Left lung (tissue), 10 donors: ENCODE measurements around the gene TMEM161B. TPM values are rescaled to one million over a fixed set of nuclear protein-coding genes. Genes with fewer than 3 reads are reported as not detected.

Experiments used
- ATAC-seq: fragments of 200-7000 bp; cut with Tn5 transposase; one replicate; pipeline ENCODE4 v1.9.1; 2020; ENCODE audit warnings: moderate library complexity
- DNase-seq, 4 donors: peaks; one replicate each; pipeline ENCODE4 v3.0.0-alpha.2; 2013 to 2020
- H3K27ac ChIP-seq, 2 donors: fragments of 200-600 bp; sonication (generic) in 1 of 2; one replicate each; pipeline versions ENCODE4 v1.5.0 to v1.8.0; 2020 to 2021
- H3K27me3 ChIP-seq, 2 donors: fragments of 200-600 bp; sonication (generic) in 1 of 2; one replicate each; pipeline versions ENCODE4 v1.5.0 to v1.8.0; 2020 to 2021
- H3K36me3 ChIP-seq, 2 donors: fragments of 200-600 bp; sonication (generic) in 1 of 2; one replicate each; pipeline versions ENCODE4 v1.5.0 to v1.8.0; 2020 to 2021
- H3K4me1 ChIP-seq, 2 donors: fragments of 200-600 bp; one replicate each; pipeline ENCODE4 v1.8.0; 2021
- H3K4me3 ChIP-seq, 2 donors: fragments of 200-600 bp; sonication (generic) in 1 of 2; one replicate each; pipeline versions ENCODE4 v1.5.0 to v1.8.0; 2020 to 2021; ENCODE audit warnings: mild to moderate bottlenecking in 1 of 2
- H3K9me3 ChIP-seq, 2 donors: fragments of 200-600 bp; sonication (generic) in 1 of 2; one replicate each; pipeline versions ENCODE4 v1.5.0 to v1.8.0; 2020 to 2021
- intact Hi-C, 2 donors: fragments of 100-400 bp; cut with DNase I; formaldehyde crosslinking; loops; one replicate each; pipeline versions ENCODE4 v1.11.2 to v1.14.2; 2022
- polyA plus RNA-seq, 6 donors: library from polyadenylated mRNA; unstranded; fragments of 120-200 nt; gene quantifications; one replicate each; pipeline ENCODE4 v1.2.1, GENCODE V29; 2013; ENCODE audit not compliant: insufficient read length in 6 of 6
- total RNA-seq, 2 donors: library from RNA; stranded (reverse); fragmentation: NEBNext Ultra II Directional; extraction: Animal tissue kit (Norgen Biotek cat#: 25700); gene quantifications; one replicate each; pipeline ENCODE4 v1.2.1, GENCODE V29; 2021
- TF ChIP-seq, protein P1 (sequence below), 2 donors: fragments of 200-600 bp; sonication (generic) in 1 of 2; IDR thresholded peaks; one replicate each; pipeline versions ENCODE4 v1.5.0 to v1.8.0; 2021; ENCODE audit warnings: antibody characterized with exemption in 2 of 2
- donor health status: DM: no; HTN: yes; CAD: no.
- donor health status: DM: no; HTN: no; CAD: no.

The TMEM161B gene
- total and polyA plus RNA-seq, 8 donors, result 13.6 to 37.1 (median 27.4) TPM

DNA sequence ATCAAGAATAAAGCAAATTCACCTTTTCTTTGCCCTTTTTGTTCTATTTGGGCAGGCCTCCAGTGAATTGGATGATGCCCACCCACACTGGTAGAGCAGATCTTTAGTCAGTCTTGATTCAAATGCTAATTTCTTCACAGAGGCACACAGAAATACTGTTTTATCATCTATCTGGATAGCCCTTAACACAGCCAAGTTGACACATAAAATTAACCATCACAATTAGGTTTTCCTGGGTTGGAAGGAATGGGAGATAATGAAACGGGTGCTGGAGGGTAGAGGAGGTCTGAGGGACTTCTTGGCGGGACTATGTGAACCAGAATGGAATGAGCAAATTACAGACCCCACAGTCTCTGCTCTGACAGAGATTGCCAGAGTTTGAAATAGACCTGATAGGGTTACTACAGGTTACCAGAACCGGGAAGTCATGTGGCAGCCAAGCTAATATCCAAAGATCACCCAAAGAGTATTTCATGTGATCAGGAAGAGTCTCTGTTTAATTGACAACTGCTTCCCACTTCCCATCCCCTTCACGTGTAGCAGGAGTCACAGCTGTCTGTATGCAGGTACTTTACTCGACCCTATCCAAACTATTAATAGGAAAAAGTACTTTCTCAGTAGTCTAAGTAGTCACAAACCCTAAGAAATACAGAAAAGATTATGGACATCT, 20.0 kb upstream of the TMEM161B start:
- H3K9me3 ChIP-seq, result no peaks in the 10 kb centered on the region
- H3K4me3 ChIP-seq, result no peak overlapping the region
- TF ChIP-seq, protein P1, sequence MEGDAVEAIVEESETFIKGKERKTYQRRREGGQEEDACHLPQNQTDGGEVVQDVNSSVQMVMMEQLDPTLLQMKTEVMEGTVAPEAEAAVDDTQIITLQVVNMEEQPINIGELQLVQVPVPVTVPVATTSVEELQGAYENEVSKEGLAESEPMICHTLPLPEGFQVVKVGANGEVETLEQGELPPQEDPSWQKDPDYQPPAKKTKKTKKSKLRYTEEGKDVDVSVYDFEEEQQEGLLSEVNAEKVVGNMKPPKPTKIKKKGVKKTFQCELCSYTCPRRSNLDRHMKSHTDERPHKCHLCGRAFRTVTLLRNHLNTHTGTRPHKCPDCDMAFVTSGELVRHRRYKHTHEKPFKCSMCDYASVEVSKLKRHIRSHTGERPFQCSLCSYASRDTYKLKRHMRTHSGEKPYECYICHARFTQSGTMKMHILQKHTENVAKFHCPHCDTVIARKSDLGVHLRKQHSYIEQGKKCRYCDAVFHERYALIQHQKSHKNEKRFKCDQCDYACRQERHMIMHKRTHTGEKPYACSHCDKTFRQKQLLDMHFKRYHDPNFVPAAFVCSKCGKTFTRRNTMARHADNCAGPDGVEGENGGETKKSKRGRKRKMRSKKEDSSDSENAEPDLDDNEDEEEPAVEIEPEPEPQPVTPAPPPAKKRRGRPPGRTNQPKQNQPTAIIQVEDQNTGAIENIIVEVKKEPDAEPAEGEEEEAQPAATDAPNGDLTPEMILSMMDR (IDR thresholded peaks at IDR 0.05), result no peak
- no peak for DNase-seq
- H3K4me1 ChIP-seq, result no peaks in the 10 kb centered on the region
- peaks cover 0 to 8% of the 10 kb centered on the region in 2 donors for H3K36me3 ChIP-seq
- no peaks in the 10 kb centered on the region for H3K27me3 ChIP-seq
- H3K27ac ChIP-seq, result no peak overlapping the region
- no peak for ATAC-seq
- intact Hi-C loops, result no loop called here

DNA sequence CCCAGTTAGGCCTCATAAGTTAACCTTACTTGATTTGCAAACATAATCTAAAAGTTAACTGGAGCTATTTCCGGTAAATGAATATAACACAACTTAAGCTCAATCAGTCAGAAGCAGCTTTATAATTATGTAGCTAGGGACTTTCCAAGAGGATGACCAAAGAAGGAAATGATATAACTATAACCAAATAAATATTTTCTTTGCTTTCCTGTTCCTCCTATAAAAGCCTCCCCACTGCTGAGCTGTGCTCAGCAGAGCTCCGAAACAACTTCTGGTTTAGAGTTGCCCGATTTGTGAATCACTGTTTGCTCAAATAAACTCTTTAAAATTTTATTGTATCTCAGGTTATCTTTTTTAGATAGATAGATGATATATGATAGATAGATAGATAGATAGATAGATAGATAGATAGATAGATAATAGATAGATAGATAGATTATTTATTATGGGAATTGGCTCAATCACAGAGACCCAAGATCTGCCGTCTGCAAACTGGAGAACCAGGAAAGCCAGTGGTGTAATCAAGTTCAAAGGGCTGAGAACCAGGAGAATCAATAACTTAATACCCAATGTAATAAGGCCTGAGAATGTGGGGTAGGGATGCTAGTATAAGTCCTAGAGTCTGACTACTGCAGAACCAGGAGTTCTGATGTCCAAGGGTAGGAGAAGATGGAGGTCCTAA, 19.3 kb upstream of the TMEM161B start:
- intact Hi-C loops, result no loop called here
- no peak overlapping the region for H3K4me3 ChIP-seq
- H3K9me3 ChIP-seq, result no peaks in the 10 kb centered on the region
- peaks cover 0 to 8% of the 10 kb centered on the region in 2 donors for H3K36me3 ChIP-seq
- no peak for ATAC-seq
- no peak overlapping the region for H3K27ac ChIP-seq
- H3K4me1 ChIP-seq, result no peaks in the 10 kb centered on the region
- TF ChIP-seq, protein P1 (IDR thresholded peaks at IDR 0.05), result no peak
- no peaks in the 10 kb centered on the region for H3K27me3 ChIP-seq
- no peak for DNase-seq

DNA sequence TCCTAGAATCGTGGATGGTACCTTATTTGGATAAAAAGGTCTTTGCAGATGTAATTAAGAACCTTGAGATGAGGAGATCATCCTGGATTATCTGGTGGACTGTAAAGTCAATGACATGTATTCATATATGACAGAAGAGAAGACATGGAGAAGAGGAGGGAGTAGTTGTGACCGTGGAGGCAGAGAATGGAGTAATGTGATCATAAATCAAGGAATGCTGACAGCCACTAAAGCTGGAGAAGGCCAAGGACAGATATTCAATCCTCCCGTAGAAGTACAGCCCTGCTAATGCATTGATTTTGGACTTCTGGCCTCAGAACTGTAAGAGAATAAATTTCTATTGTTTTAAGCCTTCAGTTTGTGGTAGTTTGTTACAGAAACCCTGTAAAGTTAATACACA, 18.7 kb upstream of the TMEM161B start:
- TF ChIP-seq, protein P1 (IDR thresholded peaks at IDR 0.05), result no peak
- DNase-seq (no peak), ATAC-seq (no peak)
- H3K4me3 ChIP-seq, result no peak overlapping the region
- peaks cover 0 to 8% of the 10 kb centered on the region in 2 donors for H3K36me3 ChIP-seq
- H3K4me1 ChIP-seq, result no peaks in the 10 kb centered on the region
- H3K27me3 ChIP-seq, result no peaks in the 10 kb centered on the region
- no peaks in the 10 kb centered on the region for H3K9me3 ChIP-seq
- intact Hi-C loops, result no loop called here
- H3K27ac ChIP-seq, result no peak overlapping the region

DNA sequence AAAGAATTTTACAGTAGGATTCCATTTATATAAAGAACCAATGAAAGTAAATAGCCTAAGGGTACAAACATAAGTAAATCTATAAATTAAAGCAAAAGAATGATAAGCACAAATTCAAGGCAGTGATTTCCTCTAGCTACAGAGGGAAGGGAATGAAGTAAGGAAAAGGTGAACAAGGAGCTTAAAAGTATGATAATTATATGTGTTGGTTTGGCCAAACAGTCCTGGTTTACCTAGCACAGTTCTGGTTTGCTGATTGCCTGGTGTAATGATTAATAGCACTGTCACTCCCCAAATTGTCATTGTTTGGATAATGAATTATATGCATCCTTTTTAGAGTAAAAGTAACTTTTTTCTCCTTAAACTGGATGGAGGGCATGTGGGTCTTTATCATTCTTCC, 15.0 kb upstream of the TMEM161B start:
- TF ChIP-seq, protein P1 (IDR thresholded peaks at IDR 0.05), result no peak
- H3K36me3 ChIP-seq, result no peaks in the 10 kb centered on the region
- no peaks in the 10 kb centered on the region for H3K27me3 ChIP-seq
- H3K9me3 ChIP-seq, result no peaks in the 10 kb centered on the region
- DNase-seq (no peak), ATAC-seq (no peak)
- no peaks in the 10 kb centered on the region for H3K4me1 ChIP-seq
- H3K27ac ChIP-seq, result no peak overlapping the region
- intact Hi-C loops, result no loop called here
- H3K4me3 ChIP-seq, result no peak overlapping the region

DNA sequence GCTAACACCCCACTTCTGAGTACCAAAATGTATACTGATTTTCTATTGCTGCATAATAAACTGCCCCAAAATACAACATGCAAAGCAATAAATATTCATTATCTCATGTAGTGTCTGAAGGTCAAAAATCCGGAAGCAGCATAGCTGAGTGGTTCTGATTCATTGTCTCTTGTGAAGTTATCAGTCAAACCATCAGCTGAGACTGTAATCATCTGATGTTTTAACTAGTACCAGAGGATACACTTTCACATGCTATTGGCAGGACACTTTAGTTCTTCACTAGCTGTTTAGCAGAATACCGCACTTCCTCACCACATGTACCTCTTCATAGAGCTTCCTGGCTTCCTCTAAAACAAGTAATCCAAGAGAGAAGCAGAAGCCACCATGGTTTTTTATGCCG, 12.7 kb upstream of the TMEM161B start:
- intact Hi-C loops, result no loop called here
- TF ChIP-seq, protein P1 (IDR thresholded peaks at IDR 0.05), result no peak

More for the DNA sequence above, 12.7 kb upstream of the TMEM161B start:
- no peaks in the 10 kb centered on the region for H3K27me3 ChIP-seq
- ATAC-seq, result no peak
- no peaks in the 10 kb centered on the region for H3K4me1 ChIP-seq
- peaks cover 0 to under 1% of the 10 kb centered on the region in 2 donors for H3K36me3 ChIP-seq
- DNase-seq, result no peak
- H3K27ac ChIP-seq, result no peak overlapping the region
- no peak overlapping the region for H3K4me3 ChIP-seq
- no peaks in the 10 kb centered on the region for H3K9me3 ChIP-seq
